Stimulated activated CD4-positive, alpha-beta T cell treated with anti-CD3 and anti-CD28 coated beads, Interleukin-1b, Interleukin-23, amount 100 ng/mL, for 1 hour (primary cell): Measurements from ENCODE around the gene EIF5.

Experiments
- DNase-seq, 2 donors: peaks; one replicate each; pipeline ENCODE4 v3.0.0-alpha.2; 2020; ENCODE audit warnings: low read depth in 2 of 2

EIF5 gene

DNA sequence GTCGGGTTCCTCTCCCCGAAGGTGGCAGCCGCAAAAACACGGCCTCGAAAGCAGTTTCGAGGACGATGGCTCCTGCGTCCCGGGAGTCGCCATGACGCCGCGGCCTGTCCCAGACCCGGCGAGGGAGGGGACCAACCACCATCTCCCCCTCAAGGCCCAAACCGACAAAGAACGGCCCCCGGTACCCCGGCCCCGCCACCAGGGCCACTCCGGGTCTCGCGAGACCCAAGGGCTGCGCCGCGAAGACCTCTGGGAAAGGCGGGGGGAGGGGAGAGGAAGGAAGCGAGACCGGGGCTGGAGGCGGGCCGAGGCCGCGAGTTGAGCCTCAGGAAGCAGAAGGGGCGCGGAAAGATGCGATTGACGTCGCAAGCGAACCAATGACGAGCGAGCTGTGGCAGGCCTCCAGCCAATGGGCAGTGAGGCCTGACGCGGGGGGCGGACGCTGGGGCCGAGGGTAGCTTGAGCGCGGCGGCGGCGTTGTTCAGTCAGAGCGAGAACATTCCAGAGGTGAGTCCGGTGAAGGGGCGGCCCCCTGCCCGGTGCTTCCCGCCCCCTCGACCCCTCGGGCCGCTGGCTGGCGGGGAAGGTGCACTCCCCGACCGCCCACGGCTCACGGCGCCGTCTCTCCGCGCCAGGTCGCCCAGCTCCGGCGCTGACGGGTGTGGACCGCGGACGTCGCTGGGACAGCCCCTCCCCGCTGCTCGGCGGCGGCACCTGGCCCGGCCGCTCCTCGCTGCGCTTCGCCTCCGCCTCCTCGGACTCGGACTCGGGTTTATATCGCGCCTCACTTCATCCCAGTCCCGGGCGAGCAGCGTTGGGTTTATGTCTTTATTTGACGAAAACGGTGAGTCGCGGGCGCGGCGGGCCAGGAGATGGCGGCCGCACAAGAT, at the start of gene EIF5:
TSS of gene EIF5 (plus strand) at position 484 of the 890 bp plus-strand sequence. CDS start 1,624 bp downstream, outside the sequence.
- DNase-seq, result peak; percentile 95 to 98

DNA sequence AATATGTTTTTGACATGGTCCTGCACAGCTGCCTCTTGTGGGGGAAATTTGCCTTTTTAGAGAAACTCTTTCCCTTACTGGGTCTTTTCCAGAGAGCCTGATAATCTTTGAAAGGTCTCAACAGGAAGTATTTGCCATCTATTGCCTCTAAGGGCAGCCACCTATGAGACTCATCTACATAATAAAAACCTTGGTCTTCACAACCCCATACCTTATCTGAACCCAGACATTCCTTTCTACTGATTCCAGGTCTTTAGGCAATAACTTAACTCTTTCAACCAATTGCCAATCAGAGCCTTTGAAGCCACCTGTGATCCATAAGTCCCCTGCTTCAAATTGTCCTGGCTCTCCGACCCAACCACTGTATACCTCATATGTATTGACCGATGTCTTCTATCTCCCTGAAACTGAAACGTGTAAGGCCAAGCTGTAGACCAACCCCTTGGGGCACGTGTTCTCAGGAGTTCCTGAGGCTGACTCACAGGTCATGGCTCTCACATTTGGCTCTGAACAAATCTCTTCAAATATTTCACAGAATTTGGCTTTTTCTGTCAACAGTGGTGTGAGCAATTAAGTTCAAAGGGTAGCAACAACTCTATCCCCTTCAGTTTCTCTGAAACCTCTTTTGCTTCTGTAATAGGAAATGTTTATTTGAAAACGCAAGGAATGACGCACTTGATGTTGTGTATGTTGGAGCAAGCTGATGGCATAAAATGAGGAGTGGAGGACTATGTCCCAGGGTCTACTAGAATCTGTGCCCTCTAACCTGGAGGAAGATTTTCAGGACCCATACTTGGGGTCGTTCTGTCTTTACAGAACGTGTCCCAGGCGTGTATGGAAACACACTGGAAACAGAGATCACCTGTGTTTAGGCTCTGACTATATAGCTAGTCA, 49.2 kb upstream of the EIF5 start:
- DNase-seq, result no peak

DNA sequence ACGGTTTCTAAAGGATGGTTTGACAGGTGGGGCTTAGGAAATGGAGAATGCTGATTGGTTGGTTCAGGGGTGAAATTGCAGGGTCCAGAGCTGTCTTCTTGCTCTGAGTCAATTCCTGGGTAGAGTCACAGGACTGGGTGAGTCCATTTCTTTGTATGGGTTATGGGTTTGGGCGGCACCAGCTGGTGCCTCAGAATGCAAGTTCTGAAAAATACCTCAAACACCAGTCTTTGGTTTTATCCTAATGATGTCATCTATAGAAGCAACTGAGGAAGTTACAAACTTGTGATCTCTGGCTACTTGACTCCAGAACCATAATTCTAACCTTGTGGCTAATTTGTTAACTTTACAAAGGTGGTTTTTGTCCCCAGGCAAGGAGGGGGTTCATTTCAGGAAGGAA, 47.6 kb upstream of the EIF5 start:
- DNase-seq, result no peak

DNA sequence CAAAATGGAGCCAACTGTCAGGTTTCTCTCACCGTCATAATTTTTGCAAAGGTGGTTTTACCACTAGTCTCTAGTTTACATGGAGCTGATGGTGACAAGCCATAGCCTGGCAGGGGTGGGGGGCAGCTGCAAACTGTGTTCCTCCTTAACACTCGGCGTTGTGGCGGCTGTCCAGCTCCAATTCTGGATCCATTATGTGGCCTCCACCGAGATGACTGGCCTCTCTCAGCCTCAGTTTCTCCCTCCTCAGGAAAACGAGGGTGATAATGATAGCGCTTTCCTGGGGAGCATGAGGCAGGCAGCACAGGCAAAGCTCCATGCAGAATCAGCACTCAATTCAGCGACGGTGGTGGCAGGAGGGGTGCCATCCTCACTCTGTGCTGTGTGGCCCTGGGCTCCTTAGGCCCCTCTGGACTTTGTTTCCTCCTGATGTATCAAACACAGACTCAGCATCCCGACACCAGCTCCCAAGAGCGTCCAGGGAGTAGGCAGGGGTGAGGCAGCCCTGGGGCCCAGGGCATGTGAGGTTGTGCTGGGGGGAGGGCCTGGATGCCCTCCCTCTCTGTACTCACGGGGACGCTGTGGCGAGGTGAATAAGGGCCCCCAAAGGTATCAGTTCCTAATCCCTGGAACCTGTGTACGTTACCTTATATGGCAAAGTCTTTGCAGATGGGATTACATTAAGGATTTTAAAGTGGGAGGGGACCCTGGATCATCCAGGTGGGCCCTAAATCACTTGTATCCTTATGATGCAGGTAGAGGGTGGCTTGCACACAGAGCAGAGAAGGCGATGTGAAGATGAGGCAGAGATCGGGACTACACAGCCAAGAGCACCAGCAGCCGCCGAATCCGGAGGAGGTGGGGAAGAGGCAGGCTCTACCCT, 46.8 kb upstream of the EIF5 start:
- DNase-seq, result no peak

DNA sequence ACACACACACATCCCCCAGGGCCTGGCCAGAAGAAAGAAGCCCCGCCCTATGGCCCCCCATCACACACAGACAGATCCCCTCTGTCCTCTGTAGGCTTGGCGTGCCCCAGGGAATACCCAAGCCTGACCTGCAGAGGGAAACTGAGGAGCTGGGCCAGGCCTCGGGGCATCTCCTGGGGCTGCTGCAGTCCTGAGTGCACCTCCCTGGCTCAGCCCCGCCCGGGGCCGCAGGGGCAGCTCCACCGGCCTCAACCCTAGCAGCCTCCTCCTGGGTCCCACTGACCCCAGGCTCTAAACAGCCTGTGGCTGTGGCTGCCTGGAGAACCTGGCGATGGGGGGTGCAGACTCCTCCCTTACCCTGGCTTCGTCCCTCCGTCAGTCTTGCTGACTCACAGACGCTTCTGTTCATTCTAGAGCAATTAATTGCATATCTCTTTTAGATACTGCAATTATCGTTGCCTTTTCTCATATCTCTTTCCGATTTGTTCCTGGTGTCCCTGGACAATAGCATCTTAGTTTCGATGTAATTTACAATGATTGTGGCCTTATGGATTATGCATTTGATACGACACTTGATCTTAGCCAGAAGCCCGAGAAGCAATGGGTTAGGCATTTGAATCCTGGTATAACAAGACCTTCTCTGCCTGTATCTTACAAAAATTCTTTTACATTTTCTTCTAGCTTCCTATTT, 45.8 kb upstream of the EIF5 start:
- DNase-seq, result no peak

DNA sequence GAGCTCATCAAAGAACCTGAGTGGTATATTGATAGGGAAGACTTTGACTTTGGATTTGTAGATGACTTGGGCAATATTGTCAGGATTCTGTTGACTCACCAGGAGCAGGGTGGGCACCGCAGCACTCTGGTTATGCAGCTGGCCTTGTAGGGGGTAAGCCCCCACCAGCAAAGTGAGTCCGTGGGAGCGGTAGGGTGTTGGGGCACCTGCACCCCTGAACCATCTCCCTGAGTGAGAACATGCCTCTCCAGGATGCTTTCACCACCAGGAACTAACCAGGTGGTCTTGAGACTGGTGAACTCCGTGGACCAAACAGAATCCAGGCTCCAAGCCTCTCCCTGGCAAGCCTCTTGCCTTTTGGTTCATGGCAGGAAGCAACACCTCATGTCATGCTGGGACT, 44.0 kb upstream of the EIF5 start:
- DNase-seq, result no peak

DNA sequence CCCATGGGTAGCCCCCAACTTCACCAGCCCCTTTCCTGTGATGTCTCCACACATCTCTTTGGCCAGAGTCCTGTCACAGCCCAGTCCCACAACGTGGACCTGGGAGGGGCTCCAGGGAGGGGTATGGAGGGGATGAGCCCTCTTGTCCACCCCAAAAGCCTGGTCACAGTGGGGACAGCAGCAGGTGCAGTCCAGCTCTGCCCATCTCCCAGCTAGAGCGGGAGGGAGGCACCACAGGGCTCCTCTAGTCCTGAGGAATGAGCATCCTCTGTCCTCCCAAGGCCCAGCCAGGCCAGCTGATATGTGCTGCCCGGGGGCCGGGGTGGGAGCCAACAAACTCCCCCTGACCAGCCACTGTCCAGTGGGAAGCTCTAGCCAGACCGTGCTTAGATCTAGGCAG, 43.5 kb upstream of the EIF5 start:
- no peak for DNase-seq

DNA sequence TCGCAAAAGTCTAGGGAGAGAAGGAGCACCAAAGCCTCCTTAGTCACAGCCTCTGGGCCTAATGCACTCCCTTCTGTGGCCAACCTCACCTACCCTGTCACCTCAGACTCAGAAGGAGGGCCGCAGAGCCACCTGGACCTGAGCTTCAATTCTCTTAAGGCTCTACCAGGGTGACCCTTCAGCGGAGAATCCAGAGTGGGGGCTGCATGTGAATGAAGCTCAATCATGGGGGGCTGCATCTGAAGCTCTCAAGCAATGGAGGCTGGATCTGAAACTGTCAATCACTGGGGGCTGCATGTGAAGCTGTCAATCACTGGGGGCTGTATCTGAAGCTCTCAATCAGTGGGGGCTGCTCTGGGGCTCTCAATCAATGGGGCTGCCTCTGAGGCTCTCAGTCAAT, 43.1 kb upstream of the EIF5 start:
- no peak for DNase-seq

DNA sequence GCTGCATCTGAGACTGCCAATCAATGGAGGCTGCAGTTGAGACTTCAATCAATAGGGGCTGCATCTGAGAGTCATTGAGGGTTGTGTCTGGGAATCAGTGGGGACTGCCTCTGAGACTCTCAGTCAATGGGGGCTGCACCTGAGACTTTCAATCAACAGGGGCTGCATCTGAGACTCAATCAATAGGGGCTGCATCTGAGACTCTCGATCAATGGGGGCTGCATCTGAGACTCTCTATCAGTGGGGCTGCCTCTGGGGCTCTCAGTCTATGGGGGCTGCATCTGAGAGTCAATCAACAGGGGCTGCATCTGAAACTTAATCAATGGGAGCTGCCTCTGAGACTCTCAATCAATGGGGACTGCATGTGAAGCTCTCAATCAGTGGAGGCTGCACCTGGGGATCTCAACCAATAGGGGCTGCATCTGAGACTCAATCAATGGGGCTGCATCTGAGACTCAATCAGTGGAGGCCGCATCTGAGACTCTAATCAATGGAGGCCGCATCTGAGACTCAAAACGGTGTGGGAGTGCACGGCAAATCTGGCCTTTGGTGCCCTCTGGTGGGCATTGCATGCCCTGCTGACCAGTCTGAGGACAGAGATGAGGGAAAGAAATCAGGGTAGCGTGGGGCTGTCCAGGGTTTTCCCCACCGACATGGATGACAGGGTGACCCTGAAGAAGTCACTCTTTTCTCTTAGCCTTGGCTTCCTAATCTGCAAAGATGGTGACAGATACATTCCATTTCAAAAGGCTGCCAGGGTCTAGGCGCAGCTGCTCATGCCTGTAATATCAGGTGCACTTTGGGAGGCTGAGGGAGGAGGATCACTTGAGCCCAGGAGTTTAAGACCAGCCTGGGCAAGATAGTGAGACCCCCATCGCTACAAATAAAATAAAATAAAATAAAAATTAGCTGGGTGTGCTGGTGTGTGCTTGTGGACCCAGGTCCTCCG, 41.3 kb upstream of the EIF5 start:
- peak; percentile 27 to 56 for DNase-seq

DNA sequence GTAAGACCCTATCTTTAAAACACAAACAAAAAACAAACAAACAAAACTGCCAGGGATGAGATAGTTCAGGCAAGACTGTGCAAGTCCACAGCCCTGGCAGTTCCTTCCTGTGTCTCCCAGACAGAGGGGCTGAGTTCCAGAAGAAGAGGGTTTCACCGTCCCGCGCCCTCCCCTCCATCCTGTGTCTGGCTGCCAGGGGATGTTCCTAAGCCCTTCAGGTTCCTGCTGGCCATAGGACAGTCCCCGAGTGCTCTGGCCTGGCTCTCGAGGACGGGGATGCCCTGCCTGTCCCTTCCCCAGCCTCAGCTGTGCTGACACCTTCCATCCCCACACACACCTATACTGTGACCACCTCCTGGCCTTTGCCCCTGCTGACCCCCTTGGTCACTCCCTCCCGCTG, 40.6 kb upstream of the EIF5 start:
- DNase-seq, result no peak

DNA sequence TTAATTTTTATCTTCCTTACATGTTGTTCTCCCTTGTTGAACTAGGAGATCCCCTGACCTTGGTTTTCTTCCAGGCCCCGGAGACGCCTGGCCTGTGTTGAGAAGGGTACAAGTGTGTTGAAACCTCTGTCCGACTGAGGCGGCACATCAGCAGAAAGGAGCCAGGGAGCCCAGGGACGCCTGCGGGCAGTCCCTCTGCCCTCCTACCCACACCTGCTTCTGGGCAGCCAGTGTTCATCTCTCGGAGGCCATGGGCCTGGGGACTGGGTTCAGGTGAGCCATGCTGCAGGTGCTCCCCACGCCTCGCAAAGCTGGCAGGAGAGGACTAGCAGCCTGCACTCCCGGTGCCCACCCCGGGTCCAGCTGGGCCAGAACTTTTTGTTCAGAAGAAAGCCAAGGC, 39.9 kb upstream of the EIF5 start:
- DNase-seq, result no peak

DNA sequence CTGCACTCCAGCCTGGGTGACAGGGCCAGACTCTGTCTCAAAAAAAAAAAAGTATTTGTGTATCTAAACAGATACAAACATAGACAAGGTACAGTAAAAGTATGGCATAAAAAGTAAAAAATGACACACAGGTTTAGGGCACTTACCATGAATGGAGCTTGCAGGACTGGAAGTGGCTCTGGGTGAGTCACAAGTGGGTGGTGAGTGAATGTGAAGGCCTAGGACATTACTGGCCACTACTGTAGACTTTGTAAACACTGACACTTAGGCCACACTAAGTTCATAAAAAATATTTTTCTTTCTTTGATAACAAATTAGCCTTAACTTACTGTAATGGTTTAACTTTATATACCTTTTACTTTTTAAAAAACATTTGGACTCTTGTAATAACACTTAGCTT, 38.0 kb upstream of the EIF5 start:
- no peak for DNase-seq

DNA sequence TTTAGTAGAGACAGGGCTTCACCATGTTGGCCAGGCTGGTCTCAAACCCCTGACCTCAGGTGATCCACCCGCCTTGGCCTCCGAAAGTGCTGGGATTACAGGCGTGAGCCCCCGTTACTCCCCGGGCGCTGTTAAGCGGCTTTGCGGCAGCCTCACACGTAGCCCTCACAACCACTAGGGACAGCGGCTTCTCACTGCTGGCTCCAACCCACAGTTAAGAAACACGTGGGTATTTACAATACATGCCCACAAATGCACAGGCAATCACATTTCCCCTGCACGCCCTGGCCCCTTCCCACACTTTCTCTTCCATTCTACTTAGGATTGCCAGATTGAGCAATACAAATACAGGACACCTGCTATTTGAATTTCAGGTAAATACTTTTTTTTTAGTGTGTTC, 37.0 kb upstream of the EIF5 start:
- DNase-seq, result no peak

DNA sequence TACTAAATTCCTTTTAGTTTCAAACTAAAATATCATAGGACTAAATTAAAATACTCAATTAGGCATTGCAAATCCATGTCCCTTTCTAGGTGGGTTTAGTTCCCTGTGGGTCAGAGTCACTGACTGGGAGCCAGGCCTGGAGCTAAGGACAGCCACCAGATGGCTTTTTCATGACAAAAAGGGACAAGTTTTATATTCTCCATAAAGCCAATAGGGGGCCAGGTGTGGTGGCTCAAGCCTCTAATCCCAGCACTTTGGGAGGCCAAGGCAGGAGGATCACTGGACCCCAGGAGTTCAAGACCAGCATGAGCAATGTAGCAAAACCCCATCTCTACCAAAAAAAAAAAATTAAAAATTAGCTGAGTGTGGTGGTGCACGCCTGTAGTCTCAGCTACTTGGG, 35.4 kb upstream of the EIF5 start:
- DNase-seq, result no peak

DNA sequence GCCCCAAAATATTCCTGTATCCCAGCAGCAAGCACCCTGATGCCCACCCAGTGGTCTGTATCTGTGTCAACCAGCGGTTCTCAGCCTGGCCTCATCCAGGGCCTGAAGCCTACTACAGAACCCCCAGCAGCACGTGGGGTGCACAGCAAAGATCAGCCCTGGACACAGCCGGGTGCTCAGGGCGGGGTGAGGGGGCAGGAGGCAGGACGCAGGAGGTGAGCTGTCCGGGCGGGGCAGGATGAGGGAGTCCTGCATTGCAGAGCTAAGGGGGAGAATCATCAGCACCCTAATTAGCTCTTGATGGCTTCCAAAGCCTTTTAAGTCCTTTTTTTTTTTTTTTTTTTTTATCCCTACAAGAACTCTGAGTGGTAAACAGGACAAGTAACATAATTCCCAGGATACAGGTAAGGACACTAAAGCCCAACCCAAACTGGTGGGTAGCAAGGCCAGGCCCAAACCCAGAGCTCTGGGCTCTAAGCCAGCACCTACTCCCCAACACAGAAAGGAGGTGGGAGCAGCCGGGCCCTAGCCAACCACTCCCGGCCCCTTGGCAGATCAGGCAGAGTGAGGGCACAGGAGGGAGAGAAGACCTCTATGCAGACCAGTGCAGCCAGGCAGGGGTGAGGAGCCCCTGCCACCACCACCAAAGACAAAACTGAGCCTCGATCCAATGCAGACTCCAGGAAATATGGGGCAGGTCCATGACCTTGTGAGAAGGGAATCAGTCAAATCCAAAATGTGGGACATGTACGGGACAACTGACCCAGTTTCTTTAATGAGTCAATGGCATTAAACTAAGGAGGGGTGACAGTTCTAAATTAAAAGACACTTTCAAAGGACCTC, 32.3 kb upstream of the EIF5 start:
- no peak for DNase-seq

DNA sequence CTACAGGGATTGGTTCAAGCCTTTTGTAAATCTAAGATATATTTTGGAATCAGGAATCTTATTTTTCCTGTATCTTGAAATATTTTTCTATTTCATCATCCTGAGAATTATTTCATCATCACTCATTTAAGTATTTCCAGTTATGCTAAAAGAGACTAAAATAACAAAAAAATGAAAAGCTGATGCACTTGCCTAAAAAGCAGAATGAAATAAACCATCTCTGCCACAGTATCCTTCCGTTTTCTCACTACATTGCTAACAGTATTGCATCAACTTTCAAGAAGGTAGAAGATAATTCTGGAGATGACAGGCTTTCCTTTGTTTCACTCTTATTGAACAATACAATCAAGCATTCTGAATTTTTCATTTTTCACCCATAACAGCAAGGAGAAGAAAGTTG, 31.1 kb upstream of the EIF5 start:
- DNase-seq, result no peak

DNA sequence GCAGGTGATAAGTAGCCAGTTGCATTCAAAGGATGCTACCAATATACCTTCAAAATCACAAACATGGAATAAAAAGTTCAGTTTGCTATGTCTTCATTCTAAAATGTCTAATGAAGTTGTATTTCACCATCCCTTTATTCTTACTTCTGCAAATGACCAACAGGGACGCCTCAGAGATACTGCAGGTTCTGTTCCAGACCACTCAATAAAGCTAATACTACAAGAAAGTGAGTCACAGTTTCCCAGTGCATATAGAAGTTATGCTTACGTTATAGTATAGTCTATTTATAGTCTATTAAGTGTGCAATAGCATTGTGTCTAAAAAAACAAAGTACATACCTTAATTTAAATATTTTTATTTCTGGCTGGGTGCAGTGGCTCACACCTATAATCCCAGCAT, 29.3 kb upstream of the EIF5 start:
- DNase-seq, result no peak

DNA sequence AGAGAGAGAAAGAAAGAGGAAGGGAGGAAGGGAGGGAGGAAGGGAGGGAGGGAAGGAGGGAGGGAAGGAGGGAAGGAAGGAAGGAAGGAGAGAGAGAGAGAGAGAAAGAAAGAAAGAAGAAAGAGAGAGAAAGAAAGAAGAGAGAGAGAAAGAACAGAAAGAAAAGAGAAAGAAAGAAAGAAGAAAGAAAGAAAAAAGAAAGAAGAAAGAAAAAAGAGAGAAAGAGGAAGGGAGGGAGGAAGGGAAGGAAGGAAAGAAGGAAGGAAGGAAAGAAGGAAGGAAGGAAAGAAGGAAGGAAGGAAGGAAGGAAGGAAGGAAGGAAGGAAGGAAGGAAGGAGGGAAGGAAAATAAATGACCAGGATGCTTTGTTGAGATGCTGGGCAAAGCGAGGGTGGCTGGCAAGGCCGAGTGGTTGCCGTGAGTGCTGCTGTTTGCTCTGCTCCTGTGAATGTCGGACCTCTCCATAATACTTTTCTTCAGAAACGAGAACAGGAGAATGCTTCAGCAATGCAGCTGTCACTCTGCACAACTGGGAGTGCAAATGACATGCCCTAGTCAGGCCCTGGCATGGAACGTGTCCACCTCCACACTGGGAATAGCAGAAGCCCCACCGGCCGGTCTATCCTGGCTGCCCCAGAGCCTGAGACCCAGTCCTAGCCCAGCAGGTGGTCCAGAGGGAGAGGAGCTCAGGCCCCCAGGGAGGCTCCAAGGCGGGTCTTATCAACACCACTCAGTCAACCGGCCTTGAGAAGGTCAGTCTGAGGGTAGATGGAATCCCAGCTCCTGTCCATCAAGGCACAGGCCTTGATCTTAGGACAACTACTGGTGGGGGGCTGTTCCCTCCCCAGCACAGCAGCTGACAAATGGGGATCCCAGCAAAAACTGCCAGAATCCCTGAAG, 25.1 kb upstream of the EIF5 start:
- DNase-seq, result no peak
